SK-N-SH treated with all-trans-retinoic acid at 6 μM for 48 hours (cell line): ENCODE measurements around the gene INPP5B.

Experiments
- ATAC-seq: fragments of 200-7000 bp; cut with Tn5 transposase; 3 replicates; pipeline ENCODE4 v1.9.1; 2020; ENCODE audit warnings: mild to moderate bottlenecking, moderate library complexity
- ARNTL ChIP-seq: fragments of 450-650 bp; formaldehyde crosslinking; IDR thresholded peaks from 2 replicates; pipeline ENCODE4 v1.5.0; 2020; ENCODE audit warnings: low read depth, mild to moderate bottlenecking, moderate library complexity, borderline replicate concordance
- CREB5 ChIP-seq: fragments of 250-450 bp; sonication (Bioruptor Pico); IDR thresholded peaks from 2 replicates; pipeline ENCODE4 v1.5.1; 2020; ENCODE audit warnings: low read depth, mild to moderate bottlenecking, moderate library complexity
- CSDC2 ChIP-seq: fragments of 250-450 bp; sonication (Bioruptor Pico); IDR thresholded peaks from 2 replicates; pipeline ENCODE4 v1.5.0; 2020; ENCODE audit warnings: mild to moderate bottlenecking, moderate library complexity
- CSRNP3 ChIP-seq: fragments of 250-450 bp; sonication (Bioruptor Pico); IDR thresholded peaks from 2 replicates; pipeline ENCODE4 v1.5.1; 2021; ENCODE audit warnings: mild to moderate bottlenecking, moderate library complexity
- ESRRG ChIP-seq: fragments of 250-450 bp; sonication (Bioruptor Pico); IDR thresholded peaks from 2 replicates; pipeline ENCODE4 v1.6.1; 2021; ENCODE audit warnings: mild to moderate bottlenecking
- GLIS3 ChIP-seq: fragments of 250-450 bp; sonication (Bioruptor Pico); IDR thresholded peaks from 2 replicates; pipeline ENCODE4 v1.5.0; 2020; ENCODE audit warnings: mild to moderate bottlenecking, moderate library complexity
- ISL1 ChIP-seq: fragments of 250-450 bp; sonication (Bioruptor Pico); IDR thresholded peaks from 2 replicates; pipeline ENCODE4 v2.1.2; 2022; ENCODE audit warnings: mild to moderate bottlenecking, moderate library complexity
- OSR1 ChIP-seq: fragments of 250-450 bp; sonication (Bioruptor Pico); IDR thresholded peaks from 2 replicates; pipeline ENCODE4 v1.8.0; 2022; ENCODE audit warnings: moderate library complexity, mild to moderate bottlenecking, inconsistent platforms
- POU6F1 ChIP-seq: fragments of 250-450 bp; sonication (Bioruptor Pico); IDR thresholded peaks from 2 replicates; pipeline ENCODE4 v1.8.0; 2021; ENCODE audit warnings: low read depth, mild to moderate bottlenecking, moderate library complexity, borderline replicate concordance
- RARB ChIP-seq: fragments of 250-450 bp; sonication (Bioruptor Pico); IDR thresholded peaks from 2 replicates; pipeline ENCODE4 v1.8.0; 2021; ENCODE audit warnings: mild to moderate bottlenecking, moderate library complexity
- SNAI2 ChIP-seq: fragments of 250-450 bp; sonication (Bioruptor Pico); IDR thresholded peaks from 2 replicates; pipeline ENCODE4 v1.5.0; 2020; ENCODE audit warnings: mild to moderate bottlenecking, moderate library complexity
- TSHZ2 ChIP-seq: fragments of 250-450 bp; sonication (Bioruptor Pico); IDR thresholded peaks from 2 replicates; pipeline ENCODE4 v1.5.0; 2020; ENCODE audit warnings: mild to moderate bottlenecking, moderate library complexity
- ZC3H10 ChIP-seq: fragments of 250-450 bp; sonication (Bioruptor Pico); IDR thresholded peaks from 2 replicates; pipeline ENCODE4 v1.5.1; 2021; ENCODE audit warnings: mild to moderate bottlenecking, moderate library complexity
- ZFP30 ChIP-seq: fragments of 450-650 bp; formaldehyde crosslinking; IDR thresholded peaks from 2 replicates; pipeline ENCODE4 v1.5.0; 2022; ENCODE audit warnings: mild to moderate bottlenecking, moderate library complexity
- ZNF565 ChIP-seq: fragments of 450-650 bp; formaldehyde crosslinking; conservative IDR thresholded peaks from 2 replicates; pipeline ENCODE4 v1.5.0; 2020; ENCODE audit warnings: low read depth, mild to moderate bottlenecking, moderate library complexity
- ZNF8 ChIP-seq: fragments of 450-650 bp; formaldehyde crosslinking; IDR thresholded peaks from 2 replicates; pipeline ENCODE4 v1.5.0; 2020; ENCODE audit warnings: mild to moderate bottlenecking, moderate library complexity

INPP5B gene

GRCh38 chr1:37931102-37931360 is 15.8 kb downstream of the INPP5B start:
- TF ChIP-seq ESRRG (no peak), ARNTL (CRISPR knock-in tag) (no peak), CSRNP3 (CRISPR knock-in tag) (no peak), ZFP30 (CRISPR knock-in tag) (no peak), POU6F1 (CRISPR knock-in tag) (no peak), TSHZ2 (CRISPR knock-in tag) (no peak), RARB (CRISPR knock-in tag) (no peak), CSDC2 (CRISPR knock-in tag) (no peak), CREB5 (CRISPR knock-in tag) (no peak), ZNF8 (CRISPR knock-in tag) (no peak), ZC3H10 (CRISPR knock-in tag) (no peak), ISL1 (no peak), GLIS3 (CRISPR knock-in tag) (no peak), OSR1 (CRISPR knock-in tag) (no peak)
- ATAC-seq, result no peak

- ATAC-seq, result no peak
- TF ChIP-seq CREB5 (CRISPR knock-in tag) (no peak), GLIS3 (CRISPR knock-in tag) (no peak), ISL1 (no peak), SNAI2 (CRISPR knock-in tag) (no peak), CSDC2 (CRISPR knock-in tag) (no peak), ZNF8 (CRISPR knock-in tag) (no peak), CSRNP3 (CRISPR knock-in tag) (no peak), ESRRG (no peak), ZC3H10 (CRISPR knock-in tag) (no peak), OSR1 (CRISPR knock-in tag) (no peak), ZNF565 (no peak), ZFP30 (CRISPR knock-in tag) (no peak), TSHZ2 (CRISPR knock-in tag) (no peak)
Observed at GRCh38 chr1:37930246-37931101, 16.4 kb downstream of the INPP5B start.
